Transverse colon (tissue), 3 donors: Measurements from ENCODE around the gene SRSF12.

Experiments
- POLR2A ChIP-seq: fragments of 450-650 bp; IDR thresholded peaks from one replicate; pipeline ENCODE4 v1.6.1; 2016; ENCODE audit warnings: antibody characterized with exemption, mild to moderate bottlenecking, moderate library complexity
- TF ChIP-seq, protein P1 (sequence below), 5 experiments: fragments of 200-600 bp in 3 of 5; fragments of 450-650 bp in 2 of 5; sonication (generic) in 3 of 5; IDR thresholded peaks; 1 replicate in 2 of 5; 2 replicates in 3 of 5; pipeline ENCODE4 v1.5.1; 2016 to 2017; ENCODE audit warnings: antibody characterized with exemption in 5 of 5, inconsistent platforms in 3 of 5, mild to moderate bottlenecking in 2 of 5, moderate library complexity in 1 of 5

GRCh38 chr6:89058627-89059026 lies 59.2 kb downstream of the SRSF12 start:
- TF ChIP-seq, protein P1, sequence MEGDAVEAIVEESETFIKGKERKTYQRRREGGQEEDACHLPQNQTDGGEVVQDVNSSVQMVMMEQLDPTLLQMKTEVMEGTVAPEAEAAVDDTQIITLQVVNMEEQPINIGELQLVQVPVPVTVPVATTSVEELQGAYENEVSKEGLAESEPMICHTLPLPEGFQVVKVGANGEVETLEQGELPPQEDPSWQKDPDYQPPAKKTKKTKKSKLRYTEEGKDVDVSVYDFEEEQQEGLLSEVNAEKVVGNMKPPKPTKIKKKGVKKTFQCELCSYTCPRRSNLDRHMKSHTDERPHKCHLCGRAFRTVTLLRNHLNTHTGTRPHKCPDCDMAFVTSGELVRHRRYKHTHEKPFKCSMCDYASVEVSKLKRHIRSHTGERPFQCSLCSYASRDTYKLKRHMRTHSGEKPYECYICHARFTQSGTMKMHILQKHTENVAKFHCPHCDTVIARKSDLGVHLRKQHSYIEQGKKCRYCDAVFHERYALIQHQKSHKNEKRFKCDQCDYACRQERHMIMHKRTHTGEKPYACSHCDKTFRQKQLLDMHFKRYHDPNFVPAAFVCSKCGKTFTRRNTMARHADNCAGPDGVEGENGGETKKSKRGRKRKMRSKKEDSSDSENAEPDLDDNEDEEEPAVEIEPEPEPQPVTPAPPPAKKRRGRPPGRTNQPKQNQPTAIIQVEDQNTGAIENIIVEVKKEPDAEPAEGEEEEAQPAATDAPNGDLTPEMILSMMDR (IDR thresholded peaks at IDR 0.05): no peak
- no peak for TF ChIP-seq POLR2A
